KBM-7 (cell line): Measurements from ENCODE around the gene IL5RA.

Source experiments
- DNase-seq: peaks from one replicate; pipeline ENCODE4 v3.0.0-alpha.2; 2015
- in situ Hi-C: fragments of 300-500 bp; cut with MboI; formaldehyde crosslinking; loops from 2 replicates; pipeline ENCODE4 v1.14.3; 2020; ENCODE audit warnings: low sequenced_read_pairs, low pct_unique_long_range_greater_than_20kb, mixed read lengths

Gene IL5RA

DNA sequence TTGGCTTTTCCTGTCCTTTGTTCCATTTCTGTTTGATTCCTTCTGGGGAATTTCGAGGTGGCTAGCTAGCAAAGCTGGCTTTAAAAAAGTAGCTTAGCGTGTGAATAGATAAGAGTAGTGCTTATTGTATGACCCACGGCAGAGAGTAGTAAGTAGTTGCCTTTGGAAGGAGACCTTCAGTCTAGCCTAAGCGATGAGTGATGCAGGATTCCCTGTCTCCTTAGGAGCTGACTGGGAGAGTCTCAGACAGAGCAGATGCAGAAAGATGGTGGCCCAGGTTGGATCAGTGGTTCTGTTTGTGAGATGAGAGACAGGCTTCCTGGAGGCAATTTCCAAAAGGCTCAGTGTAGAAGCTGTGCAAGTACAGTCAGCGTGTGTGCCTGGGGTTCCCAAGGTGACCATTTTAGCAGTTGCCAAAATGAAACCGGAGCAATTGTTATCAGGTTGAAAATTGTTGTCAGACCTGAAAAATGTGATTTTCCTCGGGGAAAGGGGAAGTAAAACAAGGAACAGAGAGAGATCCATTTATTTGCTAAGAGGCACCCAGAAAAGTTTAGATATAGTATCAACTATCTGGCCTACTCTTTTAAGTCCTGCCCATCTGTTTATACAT lies 681 bp upstream of the IL5RA start:
- DNase-seq = peak; percentile 23
- in situ Hi-C loops = no loop called here

DNA sequence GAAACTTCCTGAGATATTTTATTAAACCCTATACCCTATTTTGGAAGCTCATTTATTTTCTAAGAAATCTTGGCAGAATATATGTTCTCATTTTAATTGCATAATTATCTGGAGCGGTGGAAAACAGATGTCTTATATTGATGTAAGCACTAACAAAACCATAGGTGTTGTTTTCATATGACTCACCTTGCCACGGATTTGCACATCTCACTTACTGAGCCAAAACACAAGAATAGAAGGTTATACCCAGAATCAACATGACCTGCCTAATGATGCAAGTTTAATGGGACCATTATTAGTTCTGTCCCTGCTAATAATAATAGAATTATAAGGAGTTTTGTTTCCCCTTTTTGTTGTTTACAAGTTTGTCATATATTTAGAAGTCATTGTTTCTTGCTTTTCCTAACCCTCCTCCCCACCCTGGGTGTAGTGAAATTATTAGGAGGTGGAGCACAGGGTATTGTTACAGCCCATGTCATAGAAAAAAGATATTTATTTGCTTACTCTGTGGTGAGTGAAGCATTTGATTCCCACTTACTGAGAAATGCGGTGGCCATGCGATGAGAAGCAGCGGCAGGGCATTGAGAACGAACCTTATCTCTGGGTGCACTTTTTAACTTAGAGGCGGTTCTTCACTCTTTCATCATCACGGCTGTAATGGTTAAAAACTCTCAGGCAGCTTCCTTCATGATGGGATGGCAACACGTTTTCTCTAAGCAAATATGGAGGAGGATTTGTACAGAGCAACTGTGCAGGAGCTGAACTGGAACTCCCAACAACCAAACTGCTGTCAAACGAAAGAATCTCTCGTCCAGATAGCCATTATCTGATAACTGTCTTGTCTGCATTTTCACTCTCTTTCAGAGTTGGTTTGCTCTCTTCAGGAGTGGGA lies 521 bp downstream of the IL5RA start:
- in situ Hi-C loops = no loop called here
- DNase-seq = no peak

DNA sequence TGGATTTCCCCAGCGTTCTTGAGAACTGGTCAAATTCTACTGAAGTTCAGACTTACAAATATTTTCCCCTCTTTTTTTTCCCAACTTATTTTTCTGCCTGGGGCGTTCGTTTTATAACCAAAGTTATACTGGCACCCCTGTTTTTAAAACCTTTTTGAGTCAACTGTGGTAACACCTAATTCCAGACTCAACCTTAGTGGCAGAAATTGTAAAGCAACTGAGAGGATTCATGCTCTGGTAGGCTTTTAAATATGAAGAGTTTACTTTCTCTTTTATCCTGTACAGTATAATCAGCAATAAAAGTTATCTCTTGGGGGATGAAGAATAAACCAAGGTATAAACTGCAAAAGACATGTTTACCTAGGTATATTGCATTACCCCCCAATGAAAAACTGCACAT lies 2.3 kb downstream of the IL5RA start:
- no peak for DNase-seq
- in situ Hi-C loops = no loop called here

DNA sequence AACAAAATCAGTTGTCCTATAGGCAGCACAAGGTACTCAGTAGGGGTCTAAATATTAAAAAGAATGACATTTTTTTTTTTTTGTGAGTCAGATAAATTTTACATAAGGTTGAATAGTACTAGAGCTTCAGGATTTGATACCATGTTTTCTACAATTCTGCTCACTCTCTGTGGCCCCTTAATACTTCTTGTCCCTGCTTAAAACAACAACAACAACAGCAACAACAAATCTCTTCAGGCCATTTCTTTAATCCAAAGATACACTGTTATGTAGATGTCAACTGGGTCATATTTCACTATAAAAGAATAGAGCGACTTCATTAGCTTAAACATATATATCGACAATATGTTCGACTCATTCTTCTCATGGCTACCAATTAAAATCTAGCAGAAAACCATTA lies 3.0 kb downstream of the IL5RA start:
- in situ Hi-C loops = no loop called here
- DNase-seq = no peak

DNA sequence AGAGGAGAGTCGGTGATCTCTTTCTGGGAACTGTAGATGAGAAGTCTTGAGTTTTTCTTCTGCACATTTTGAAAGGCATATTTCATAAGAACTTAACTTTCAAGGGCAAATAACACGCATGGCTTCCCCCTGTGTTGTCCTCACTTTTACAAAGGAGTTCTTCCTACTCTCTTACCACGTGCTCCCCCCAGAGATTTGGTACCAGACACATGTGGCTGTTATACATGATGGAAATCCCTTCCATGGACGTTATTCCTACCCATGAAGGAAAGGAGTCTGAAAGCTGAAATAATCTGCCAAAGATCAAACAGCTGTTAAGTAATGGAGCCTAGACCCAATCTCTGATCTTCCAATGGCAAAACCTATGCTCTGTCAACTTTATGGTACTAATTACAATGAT lies 4.4 kb downstream of the IL5RA start:
- DNase-seq = no peak
- in situ Hi-C loops = no loop called here

DNA sequence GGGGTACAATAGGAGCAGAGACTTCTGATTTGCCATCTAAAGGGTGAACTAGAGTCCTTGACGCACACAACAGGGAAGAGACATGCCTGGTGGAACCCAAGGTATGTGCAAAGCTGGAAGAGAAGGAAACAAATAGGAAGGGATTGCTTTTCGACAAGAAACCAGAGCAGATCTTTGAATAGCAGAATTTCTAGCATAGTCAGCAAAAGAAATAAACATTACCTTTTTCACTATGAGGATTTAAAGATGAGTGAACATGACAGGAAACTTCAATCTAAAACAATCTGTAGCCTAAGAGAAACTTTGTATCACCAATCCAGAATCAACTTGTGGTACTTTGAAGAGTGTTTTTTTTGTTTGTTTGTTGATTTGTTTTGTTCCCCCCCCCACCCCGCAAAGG lies 4.9 kb downstream of the IL5RA start:
- in situ Hi-C loops = no loop called here
- no peak for DNase-seq

DNA sequence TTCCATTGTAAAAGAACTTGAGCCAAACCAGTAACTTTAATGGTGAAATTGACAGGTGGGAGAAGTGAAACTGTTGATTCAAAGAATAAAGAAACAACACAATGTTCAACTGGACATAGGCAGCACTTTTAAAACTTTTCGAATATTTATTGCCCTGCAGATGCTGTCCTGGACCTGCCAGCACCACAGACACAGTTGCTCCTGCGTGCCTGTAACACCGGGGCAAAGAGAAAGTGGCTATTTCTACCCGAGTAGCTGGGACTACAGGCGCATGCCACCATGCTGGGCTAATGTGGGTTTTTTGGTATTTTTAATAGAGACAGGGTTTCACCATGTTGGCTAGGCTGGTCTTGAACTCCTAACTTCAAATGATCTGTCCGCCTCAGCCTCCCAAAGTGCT lies 7.4 kb downstream of the IL5RA start:
- in situ Hi-C loops = no loop called here
- DNase-seq = no peak

DNA sequence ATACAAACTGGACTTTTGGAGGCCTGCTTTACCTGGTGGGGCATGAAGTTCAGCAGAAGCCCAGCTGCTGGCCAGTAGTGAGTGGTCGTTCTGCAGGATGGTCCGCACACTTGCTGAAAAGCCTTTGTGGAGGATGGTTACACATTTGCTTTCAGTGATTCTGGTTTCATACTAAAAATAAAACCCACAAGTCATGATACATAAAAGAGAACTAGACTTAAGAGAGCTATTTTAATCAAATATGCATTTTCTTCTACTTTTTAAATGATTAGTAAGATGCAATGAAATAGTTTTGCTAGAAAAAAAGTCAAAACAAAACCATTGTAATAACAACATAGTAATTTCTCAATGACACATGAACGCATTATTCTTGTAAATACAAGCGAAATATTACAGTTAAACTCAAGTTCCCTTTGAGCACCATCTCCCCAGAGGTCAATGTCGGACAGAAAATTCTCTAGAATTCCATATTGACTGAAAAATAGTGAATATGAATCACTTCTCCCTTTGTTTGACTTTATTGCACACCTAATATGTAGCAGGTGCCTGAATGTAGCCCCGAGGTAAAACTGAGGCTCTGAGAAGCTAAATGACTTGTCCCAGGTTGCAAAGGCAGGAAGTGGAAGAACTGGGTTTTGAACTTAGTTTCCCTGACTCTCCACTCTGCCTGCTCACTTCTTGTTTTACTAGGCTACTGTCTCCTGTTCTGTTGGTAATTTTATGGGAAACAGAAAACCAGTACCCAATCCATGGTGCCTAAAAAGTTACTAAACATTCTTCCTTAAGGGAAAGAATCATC lies 8.3 kb downstream of the IL5RA start:
- no peak for DNase-seq
- in situ Hi-C loops = no loop called here

DNA sequence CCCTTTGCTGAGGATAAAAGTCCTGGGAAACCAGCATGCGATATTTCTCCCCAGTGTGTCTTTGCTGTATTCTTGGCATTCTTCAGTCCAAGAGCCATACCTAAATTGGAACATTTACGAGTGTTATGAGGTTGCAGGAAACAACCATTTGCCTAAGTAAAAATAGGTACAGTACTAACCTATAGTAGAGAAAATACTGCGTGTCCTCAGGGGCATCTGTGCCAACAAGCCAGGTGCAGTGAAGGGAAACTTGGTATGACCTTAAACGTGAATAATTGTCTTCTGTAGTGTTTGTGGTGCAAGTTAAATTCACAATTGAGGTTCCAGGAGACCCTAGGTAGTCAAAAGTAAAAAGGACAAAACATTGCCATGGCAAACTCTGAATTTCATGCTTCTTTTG lies 12.2 kb downstream of the IL5RA start:
- DNase-seq = no peak
- in situ Hi-C loops = no loop called here

DNA sequence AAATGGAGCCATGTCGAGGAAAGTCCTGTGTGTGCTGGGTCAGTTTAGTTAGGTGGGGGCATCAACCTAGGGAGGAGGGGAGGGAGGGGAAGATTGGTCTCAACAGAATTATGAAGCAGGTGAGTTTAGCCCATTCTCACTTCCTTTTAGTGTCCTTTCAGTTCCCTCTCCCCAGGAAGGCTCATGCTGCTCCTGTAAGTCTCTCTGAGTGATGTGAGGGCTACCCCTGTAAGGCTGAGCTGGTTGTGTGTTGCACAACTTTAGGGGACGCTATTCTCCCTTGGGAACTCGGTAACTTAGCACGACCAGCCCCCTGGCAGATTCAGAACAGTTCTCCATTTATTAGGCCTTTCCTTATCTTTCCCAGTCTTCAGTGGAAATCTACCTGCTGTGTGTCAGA lies 21.2 kb downstream of the IL5RA start:
- in situ Hi-C loops = no loop called here
- no peak for DNase-seq

DNA sequence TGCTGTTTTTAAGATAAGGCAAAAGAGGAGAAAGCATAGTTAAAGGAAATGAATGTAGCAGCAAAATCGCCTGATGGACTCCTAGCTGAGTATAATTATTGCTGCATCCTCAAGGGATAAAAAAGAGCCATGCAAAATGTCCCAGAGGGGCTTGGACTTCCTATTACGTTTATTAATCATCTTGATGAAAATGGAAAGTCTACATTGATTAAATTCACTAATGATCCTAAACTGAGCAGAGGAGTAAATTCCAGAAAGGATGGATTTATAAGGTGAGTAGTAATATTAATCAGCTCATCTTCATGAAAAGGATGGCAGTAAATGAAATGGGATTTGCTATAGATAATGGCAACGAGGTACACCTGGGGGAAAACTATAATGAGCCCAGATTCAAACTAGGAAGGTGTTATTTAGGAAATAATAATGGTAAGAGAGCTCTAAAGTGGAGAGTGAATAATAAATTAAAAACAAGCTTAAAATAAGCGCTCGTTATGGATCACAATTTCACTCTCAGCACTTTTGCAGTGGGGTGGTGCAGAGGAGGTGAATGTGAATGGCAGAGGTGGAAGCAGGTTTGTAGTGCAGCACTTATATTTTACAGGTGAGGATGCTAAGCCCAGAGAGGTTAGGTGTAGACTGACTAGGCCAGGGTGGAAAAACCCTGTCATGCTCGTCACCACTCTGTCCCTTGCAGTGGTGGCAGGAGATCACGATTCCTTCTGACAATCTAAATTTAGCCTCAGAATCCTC lies 22.3 kb downstream of the IL5RA start:
- no peak for DNase-seq
- in situ Hi-C loops = no loop called here

DNA sequence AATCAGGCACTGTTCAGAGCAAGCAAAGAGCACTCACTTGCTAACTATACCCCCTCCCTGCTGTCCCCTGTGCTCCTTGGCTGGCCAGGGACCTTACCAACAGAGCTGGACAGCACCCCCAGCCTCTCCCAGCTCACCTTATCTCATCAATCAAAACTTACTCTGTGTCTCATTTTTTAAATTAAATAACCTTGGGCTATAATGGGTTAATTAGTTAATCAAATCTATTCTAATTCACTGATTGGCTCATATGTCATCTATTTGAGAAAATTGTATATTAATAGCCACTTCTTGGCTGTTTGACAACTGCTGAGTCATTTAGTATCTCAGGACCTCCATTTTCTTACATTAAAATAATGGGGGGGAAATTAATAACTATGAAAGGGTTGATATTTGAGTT lies 22.9 kb downstream of the IL5RA start:
- in situ Hi-C loops = no loop called here
- no peak for DNase-seq

DNA sequence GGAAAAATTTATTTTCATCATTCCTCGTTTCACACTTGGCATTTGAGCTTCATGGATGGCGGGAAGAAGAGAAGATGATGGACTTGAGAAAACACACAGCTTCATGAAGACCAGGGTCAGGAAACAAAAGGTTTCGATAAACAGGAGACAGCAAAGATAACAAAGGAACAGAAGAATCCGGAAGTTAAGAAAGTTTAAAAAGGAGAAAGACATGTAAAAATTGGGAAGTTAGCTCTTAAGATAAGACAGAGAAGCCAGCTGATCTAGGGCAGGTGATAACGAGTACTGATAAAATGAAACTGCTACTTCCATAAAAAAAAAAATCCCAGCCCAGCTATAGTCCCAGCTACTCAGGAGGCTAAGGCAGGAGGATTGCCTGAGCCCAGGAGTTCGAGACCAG lies 23.9 kb downstream of the IL5RA start:
- in situ Hi-C loops = no loop called here
- peak; percentile 71 for DNase-seq

DNA sequence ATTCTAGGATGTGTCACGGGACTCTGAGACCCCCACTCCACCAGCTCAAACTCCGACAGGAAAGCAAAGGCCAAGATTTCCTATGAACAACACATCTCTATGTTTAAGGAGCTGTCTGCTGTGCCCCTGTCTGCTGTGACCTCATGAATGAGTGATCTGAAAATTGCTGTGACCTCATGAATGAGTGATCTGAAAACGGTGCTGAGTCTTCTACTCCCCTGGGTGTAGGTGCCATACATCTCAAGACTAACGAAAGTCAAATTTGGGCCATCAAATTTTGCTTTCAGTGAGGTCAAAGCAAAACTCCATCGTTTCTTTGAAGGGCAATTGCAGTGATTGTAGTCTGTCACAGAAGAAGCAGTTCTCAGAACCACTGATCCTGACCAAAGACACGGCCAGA lies 24.4 kb downstream of the IL5RA start:
- DNase-seq = no peak
- in situ Hi-C loops = no loop called here

DNA sequence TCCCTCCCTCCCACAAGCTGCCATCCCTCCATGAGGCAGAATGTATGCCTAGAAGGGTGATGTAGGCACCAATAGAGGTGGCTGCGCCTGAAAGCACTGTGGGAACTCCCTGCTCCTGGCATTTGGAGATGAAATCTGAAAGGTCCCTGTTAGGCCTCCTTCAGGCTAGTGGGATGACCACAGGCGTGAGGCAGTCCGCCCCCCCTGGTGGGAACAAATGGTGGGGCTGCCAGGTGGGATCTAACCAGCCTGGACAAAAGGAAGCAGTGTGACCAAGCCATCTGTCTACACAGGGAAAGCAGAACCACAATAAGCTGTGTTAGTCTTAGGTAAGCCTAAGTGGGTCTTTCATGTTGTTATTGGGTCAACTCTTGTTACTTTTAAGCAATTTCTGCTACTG lies 25.3 kb downstream of the IL5RA start:
- no peak for DNase-seq
- in situ Hi-C loops = no loop called here

DNA sequence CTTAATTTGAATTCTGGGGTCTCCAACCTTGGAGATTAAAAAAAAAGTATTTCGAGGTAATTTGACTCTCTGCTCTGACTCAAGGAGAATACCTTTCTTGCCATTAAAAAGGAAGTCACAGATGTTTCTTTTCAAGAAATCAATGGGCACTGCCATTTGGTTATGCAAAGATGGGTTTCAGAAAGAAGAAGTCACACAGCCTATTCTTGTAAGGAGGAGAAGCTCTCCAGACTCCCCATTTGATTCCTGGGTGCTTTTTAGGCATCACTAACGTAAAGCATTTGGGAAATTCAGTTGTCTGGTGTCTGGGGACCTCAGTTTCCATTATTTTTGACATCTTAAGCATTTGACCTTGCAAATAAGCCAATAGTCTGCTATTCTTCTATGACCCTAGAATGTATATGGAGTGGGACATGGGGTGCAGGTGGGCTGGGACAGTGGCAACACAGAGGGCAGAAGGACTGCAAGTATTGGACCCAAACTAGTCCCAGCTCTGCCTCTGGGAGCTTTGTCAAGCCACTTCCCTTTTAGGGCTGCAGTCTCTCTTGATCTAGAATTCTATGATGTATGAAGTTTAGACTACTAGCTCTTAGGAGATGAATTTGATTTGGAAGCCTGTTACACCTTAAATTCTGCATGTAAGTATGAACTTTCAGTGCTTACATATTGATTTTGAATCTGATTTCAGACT lies 27.8 kb downstream of the IL5RA start:
- no peak for DNase-seq

DNA sequence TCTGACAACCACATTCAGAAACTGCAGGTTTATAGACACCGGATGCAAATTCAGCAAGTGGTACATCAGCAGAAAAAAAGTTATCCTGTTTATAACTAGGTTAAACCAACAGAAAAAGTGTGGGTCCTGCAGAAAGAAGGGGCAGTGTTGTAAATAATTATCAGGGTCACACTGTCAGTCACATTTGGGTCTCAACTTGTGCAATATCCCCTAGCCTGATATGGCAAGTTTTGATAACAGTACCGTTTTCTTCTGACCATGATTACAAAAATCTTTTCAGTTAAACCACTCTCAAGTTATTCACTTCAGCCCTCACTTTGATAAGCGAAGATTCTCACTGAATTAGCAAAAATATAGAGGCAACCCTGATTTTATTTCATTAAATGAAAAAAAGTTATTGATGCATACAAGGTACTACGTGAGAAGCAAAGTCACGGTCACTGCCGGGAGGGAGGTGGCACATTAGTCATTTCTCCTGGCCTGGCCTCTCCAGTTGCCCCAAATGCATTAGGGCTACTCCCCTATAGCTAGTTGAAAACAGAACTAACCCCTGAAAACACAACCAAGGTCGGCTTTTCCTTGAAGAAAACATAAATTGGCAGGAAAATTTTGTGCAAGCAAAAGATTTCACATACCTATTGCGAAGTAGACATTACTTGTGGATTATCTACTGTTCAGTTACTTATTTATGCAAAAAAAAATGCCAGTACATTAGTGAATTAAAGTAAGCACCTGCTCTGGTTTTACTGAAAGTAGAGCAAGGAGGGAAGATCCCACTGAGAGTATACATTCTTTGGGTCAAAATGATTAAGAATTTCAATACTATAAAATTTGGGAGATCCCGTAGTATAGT lies 28.6 kb downstream of the IL5RA start:
- DNase-seq = no peak
- in situ Hi-C loops = no loop called here

More for the DNA sequence above, 27.8 kb downstream of the IL5RA start:
- in situ Hi-C loops = no loop called here

DNA sequence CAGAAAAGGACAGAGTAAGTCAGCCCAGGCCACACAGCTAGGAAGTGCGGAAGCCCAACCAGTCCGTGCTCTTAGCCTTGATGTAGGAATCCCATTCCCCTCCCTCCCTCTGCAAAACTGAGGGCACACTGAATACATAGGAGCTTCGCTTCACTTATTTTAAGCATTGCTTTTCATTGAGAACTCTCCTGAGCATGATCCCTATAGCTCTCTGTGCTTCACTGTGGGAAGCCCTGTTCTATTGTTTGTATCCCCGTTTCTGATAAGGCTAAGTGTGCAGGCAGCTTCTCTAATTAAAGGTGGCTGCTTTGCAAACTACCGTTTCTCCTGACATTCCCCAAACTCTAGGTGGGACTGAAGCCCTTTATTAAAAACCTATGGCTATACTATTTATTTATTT lies 29.9 kb downstream of the IL5RA start:
- DNase-seq = no peak
- in situ Hi-C loops = no loop called here
